PC-3 (cell line): ENCODE results near the gene AFDN.

Source experiments
- EZH2 ChIP-seq: fragments of 300-600 bp; sonication (generic); IDR thresholded peaks from one replicate; pipeline ENCODE4 v1.6.1; 2017; ENCODE audit warnings: antibody characterized with exemption, mild to moderate bottlenecking, low read length; ENCODE audit not compliant: unreplicated experiment
- TF ChIP-seq, protein P1 (sequence below): fragments of 300-600 bp; sonication (generic); conservative IDR thresholded peaks from 2 replicates; pipeline ENCODE4 v1.5.1; 2017; ENCODE audit warnings: antibody characterized with exemption, low read depth, mild to moderate bottlenecking, low read length

DNA sequence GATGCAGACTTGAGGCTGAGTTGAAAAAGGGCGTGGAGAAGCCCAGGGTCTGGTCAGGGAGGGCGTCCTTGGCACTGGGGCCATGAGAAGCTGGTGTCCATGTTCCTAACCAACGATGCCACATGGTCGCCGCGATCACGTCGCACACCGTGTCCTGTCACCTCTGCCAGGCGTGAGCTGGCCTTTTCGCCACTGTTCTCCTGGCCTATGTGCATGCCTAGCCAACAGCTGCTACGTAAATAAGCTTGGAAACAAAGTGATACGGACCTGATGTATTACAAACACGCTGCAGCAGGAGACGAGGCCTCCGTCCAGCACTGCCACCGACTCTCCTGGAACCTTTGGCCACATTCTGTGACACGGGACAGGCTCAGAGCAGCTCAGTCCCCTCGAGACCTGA, 148.7 kb downstream of the AFDN start:
- TF ChIP-seq, protein P1, sequence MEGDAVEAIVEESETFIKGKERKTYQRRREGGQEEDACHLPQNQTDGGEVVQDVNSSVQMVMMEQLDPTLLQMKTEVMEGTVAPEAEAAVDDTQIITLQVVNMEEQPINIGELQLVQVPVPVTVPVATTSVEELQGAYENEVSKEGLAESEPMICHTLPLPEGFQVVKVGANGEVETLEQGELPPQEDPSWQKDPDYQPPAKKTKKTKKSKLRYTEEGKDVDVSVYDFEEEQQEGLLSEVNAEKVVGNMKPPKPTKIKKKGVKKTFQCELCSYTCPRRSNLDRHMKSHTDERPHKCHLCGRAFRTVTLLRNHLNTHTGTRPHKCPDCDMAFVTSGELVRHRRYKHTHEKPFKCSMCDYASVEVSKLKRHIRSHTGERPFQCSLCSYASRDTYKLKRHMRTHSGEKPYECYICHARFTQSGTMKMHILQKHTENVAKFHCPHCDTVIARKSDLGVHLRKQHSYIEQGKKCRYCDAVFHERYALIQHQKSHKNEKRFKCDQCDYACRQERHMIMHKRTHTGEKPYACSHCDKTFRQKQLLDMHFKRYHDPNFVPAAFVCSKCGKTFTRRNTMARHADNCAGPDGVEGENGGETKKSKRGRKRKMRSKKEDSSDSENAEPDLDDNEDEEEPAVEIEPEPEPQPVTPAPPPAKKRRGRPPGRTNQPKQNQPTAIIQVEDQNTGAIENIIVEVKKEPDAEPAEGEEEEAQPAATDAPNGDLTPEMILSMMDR, result no peak
- no peak for TF ChIP-seq EZH2
